Islet precursor cell (in vitro differentiated cells): Measurements from ENCODE around the gene AGAP2.
A peak's percentile ranks its signal among the peaks of the same experiment; 100 is the strongest.
"Not testable (repeated sequence)": the region's sequence is repeated elsewhere in the genome, so short reads cannot be mapped to it uniquely, and the experiment has no call there.

Experiments used
- DNase-seq: peaks from one replicate; pipeline ENCODE4 v3.0.0-alpha.2; 2018

AGAP2 gene

GRCh38 chr12:57738661-57739237, at the start of gene AGAP2:
Gene AGAP2 (minus strand): TSS chr12:57738742. CDS start chr12:57738246, 496 bp downstream.
- DNase-seq = no peak

GRCh38 chr12:57783861-57784260, 45.3 kb upstream of the AGAP2 start:
- DNase-seq = no peak

- no peak for DNase-seq
These were observed 44.9 kb upstream of the AGAP2 start for GRCh38 chr12:57783466-57783801.

- DNase-seq = peak; percentile 97
These were observed 44.3 kb upstream of the AGAP2 start, which contains the start of gene TSFM for GRCh38 chr12:57782608-57783465. Gene TSFM (plus strand): TSS chr12:57782787. CDS start chr12:57782802, 15 bp downstream.

GRCh38 chr12:57782243-57782607, 43.7 kb upstream of the AGAP2 start:
- DNase-seq = no peak

- no peak for DNase-seq
These were observed 43.3 kb upstream of the AGAP2 start for GRCh38 chr12:57781801-57782200.

- no peak for DNase-seq
These were observed 42.7 kb upstream of the AGAP2 start for GRCh38 chr12:57781244-57781643.

GRCh38 chr12:57780284-57780897, 41.8 kb upstream of the AGAP2 start:
- no peak for DNase-seq

GRCh38 chr12:57779736-57780135, 41.2 kb upstream of the AGAP2 start:
- no peak for DNase-seq

GRCh38 chr12:57777911-57778310, 39.4 kb upstream of the AGAP2 start:
- DNase-seq = no peak

- DNase-seq = no peak
These were observed 38.8 kb upstream of the AGAP2 start for GRCh38 chr12:57777367-57777766.

- DNase-seq = no peak
These were observed 37.7 kb upstream of the AGAP2 start for GRCh38 chr12:57776247-57776587.

GRCh38 chr12:57775563-57776246, 37.2 kb upstream of the AGAP2 start:
- DNase-seq = no peak

GRCh38 chr12:57775044-57775443, 36.5 kb upstream of the AGAP2 start:
- DNase-seq = no peak

GRCh38 chr12:57774634-57775033, 36.1 kb upstream of the AGAP2 start:
- not testable (repeated sequence) for DNase-seq

GRCh38 chr12:57772429-57773322, 34.1 kb upstream of the AGAP2 start, which contains the start of gene EEF1AKMT3:
Gene EEF1AKMT3 (plus strand): TSS chr12:57772614. CDS start chr12:57772725, 111 bp downstream.
- peak; percentile 90 for DNase-seq

- peak; percentile 99 for DNase-seq
These were observed 33.4 kb upstream of the AGAP2 start, which contains the start of gene METTL1 for GRCh38 chr12:57771873-57772428. Gene METTL1 (minus strand): TSS chr12:57772105. CDS start chr12:57772083, 22 bp downstream.

GRCh38 chr12:57771236-57771872, 32.8 kb upstream of the AGAP2 start:
- DNase-seq = peak; percentile 49

- peak; percentile 40 for DNase-seq
These were observed 32.2 kb upstream of the AGAP2 start for GRCh38 chr12:57770734-57771133.

- peak; percentile 35 for DNase-seq
These were observed 31.1 kb upstream of the AGAP2 start for GRCh38 chr12:57769594-57769993.

GRCh38 chr12:57767876-57768275, 29.3 kb upstream of the AGAP2 start:
- peak; percentile 29 for DNase-seq
